ENCODE results near the gene LDB3.
"Not testable (repeated sequence)": the region's sequence is repeated elsewhere in the genome, so short reads cannot be mapped to it uniquely, and the experiment has no call there.

Gene LDB3

GRCh38 chr10:86708783-86709380, 40.6 kb downstream of the LDB3 start:
- DNase-seq = no peak

GRCh38 chr10:86709396-86710185, 41.3 kb downstream of the LDB3 start:
- no peak for DNase-seq

GRCh38 chr10:86710987-86711512, 42.7 kb downstream of the LDB3 start:
- DNase-seq = peak; percentile 83 to 85

- peak; percentile 27 to 42 for DNase-seq
Measured at GRCh38 chr10:86711513-86712316, 43.4 kb downstream of the LDB3 start.

GRCh38 chr10:86712317-86712707, 44.0 kb downstream of the LDB3 start:
- DNase-seq = no peak

- no peak for DNase-seq
Measured at GRCh38 chr10:86715156-86715795, 47.0 kb downstream of the LDB3 start.

- no peak for DNase-seq
Measured at GRCh38 chr10:86715836-86716235, 47.5 kb downstream of the LDB3 start.

GRCh38 chr10:86716466-86716865, 48.2 kb downstream of the LDB3 start:
- no peak for DNase-seq

- no peak for DNase-seq
Measured at GRCh38 chr10:86718556-86718955, 50.2 kb downstream of the LDB3 start.

GRCh38 chr10:86721232-86721631, 52.9 kb downstream of the LDB3 start:
- no peak for DNase-seq

GRCh38 chr10:86723009-86723408, 54.7 kb downstream of the LDB3 start:
- DNase-seq = no peak

GRCh38 chr10:86724445-86724844, 56.1 kb downstream of the LDB3 start:
- no peak for DNase-seq

GRCh38 chr10:86725980-86726676, 57.8 kb downstream of the LDB3 start:
- no peak for DNase-seq

- no peak for DNase-seq
Measured at GRCh38 chr10:86726677-86726999, 58.3 kb downstream of the LDB3 start.

GRCh38 chr10:86727470-86727869, 59.2 kb downstream of the LDB3 start:
- no peak for DNase-seq

GRCh38 chr10:86728056-86728455, 59.7 kb downstream of the LDB3 start:
- no peak for DNase-seq

GRCh38 chr10:86729677-86730076, 61.4 kb downstream of the LDB3 start:
- DNase-seq = no peak

- no peak for DNase-seq
Measured at GRCh38 chr10:86730227-86730626, 61.9 kb downstream of the LDB3 start.

GRCh38 chr10:86732771-86733170, 64.5 kb downstream of the LDB3 start:
- DNase-seq = no peak

- DNase-seq = no peak
Measured at GRCh38 chr10:86733260-86733671, 65.0 kb downstream of the LDB3 start.

GRCh38 chr10:86734207-86734988, 66.1 kb downstream of the LDB3 start:
- peak; percentile 16 to 55 for DNase-seq

GRCh38 chr10:86735278-86735677, 67.0 kb downstream of the LDB3 start:
- not testable (repeated sequence) for DNase-seq
